K562 (cell line): Measurements from ENCODE around the gene ABHD16A. TPM values are rescaled to one million over a fixed set of nuclear protein-coding genes. Genes with fewer than 3 reads are reported as not detected.

ENCODE experiments used
- ARID2 ChIP-seq: fragments of 450-650 bp; IDR thresholded peaks from 2 replicates; pipeline ENCODE4 v1.6.1; 2017; ENCODE audit warnings: antibody characterized with exemption, mild to moderate bottlenecking
- ATF7 ChIP-seq: fragments of 450-650 bp; IDR thresholded peaks from 2 replicates; pipeline ENCODE4 v1.7.1; 2014; ENCODE audit warnings: mild to moderate bottlenecking, moderate library complexity
- BRD9 ChIP-seq: fragments of 450-650 bp; IDR thresholded peaks from 2 replicates; pipeline ENCODE4 v1.6.1; 2018; ENCODE audit warnings: low read depth; ENCODE audit not compliant: partially characterized antibody
- CAMTA2 ChIP-seq: fragments of 250-450 bp; sonication (Bioruptor Pico); conservative IDR thresholded peaks from 2 replicates; pipeline ENCODE4 v1.5.1; 2022
- CBFB ChIP-seq: sonication (generic); formaldehyde crosslinking; IDR thresholded peaks from 2 replicates; pipeline ENCODE4 v1.4.0; 2020; ENCODE audit warnings: mild to moderate bottlenecking, missing genetic modification reagents
- ELF4 ChIP-seq: fragments of 450-650 bp; formaldehyde crosslinking; IDR thresholded peaks from 2 replicates; pipeline ENCODE4 v1.4.0; 2022; ENCODE audit warnings: missing genetic modification characterization
- GMEB1 ChIP-seq: fragments of 250-450 bp; sonication (Bioruptor Pico); IDR thresholded peaks from 2 replicates; pipeline ENCODE4 v1.4.0; 2020; ENCODE audit warnings: mild to moderate bottlenecking
- HOXB6 ChIP-seq: fragments of 250-450 bp; sonication (Bioruptor Pico); IDR thresholded peaks from 2 replicates; pipeline ENCODE4 v1.5.1; 2022; ENCODE audit warnings: mild to moderate bottlenecking, borderline replicate concordance
- L3MBTL2 ChIP-seq: fragments of 450-650 bp; IDR thresholded peaks from 2 replicates; pipeline ENCODE4 v1.6.1; 2016; ENCODE audit warnings: mild to moderate bottlenecking, moderate library complexity
- NFRKB ChIP-seq: fragments of 450-650 bp; IDR thresholded peaks from 2 replicates; pipeline ENCODE4 v1.6.1; 2016; ENCODE audit warnings: low read depth
- NR2F6 ChIP-seq: fragments of 450-650 bp; formaldehyde crosslinking; IDR thresholded peaks from 2 replicates; pipeline ENCODE4 v1.4.0; 2020; ENCODE audit warnings: mild to moderate bottlenecking
- NR4A1 ChIP-seq, 2 experiments: fragments of 250-450 bp in 1 of 2; fragments of 450-650 bp in 1 of 2; sonication (Bioruptor Pico) in 1 of 2; IDR thresholded peaks; 2 replicates each; pipeline versions ENCODE4 v1.4.0 to v1.6.1; 2016 to 2020; ENCODE audit warnings: mild to moderate bottlenecking in 2 of 2, missing compliant biosample characterization in 1 of 2, missing genetic modification characterization in 1 of 2, moderate library complexity in 1 of 2
- PBX2 ChIP-seq, 2 experiments: IDR thresholded peaks in 1 of 2; conservative IDR thresholded peaks in 1 of 2; 2 replicates each; pipeline ENCODE4 v1.6.1; 2016; ENCODE audit warnings: low read depth in 2 of 2, mild to moderate bottlenecking in 1 of 2, missing compliant biosample characterization in 1 of 2, missing genetic modification characterization in 1 of 2, moderate library complexity in 1 of 2
- PHB ChIP-seq: fragments of 250-450 bp; sonication (Bioruptor Pico); IDR thresholded peaks from 2 replicates; pipeline ENCODE4 v1.5.0; 2021
- POLR2H ChIP-seq: IDR thresholded peaks from 2 replicates; pipeline ENCODE4 v1.6.1; 2016; ENCODE audit warnings: missing genetic modification characterization, low read depth, mild to moderate bottlenecking, control low read depth, missing compliant biosample characterization, moderate library complexity
- SMARCC2 ChIP-seq: fragments of 450-650 bp; IDR thresholded peaks from 2 replicates; pipeline ENCODE4 v1.6.1; 2017; ENCODE audit warnings: antibody characterized with exemption, moderate library complexity, mild to moderate bottlenecking, low read depth
- SRSF3 ChIP-seq: fragments of 200-400 bp; formaldehyde crosslinking; IDR thresholded peaks from 2 replicates; pipeline ENCODE4 v1.6.1; 2016; ENCODE audit warnings: mild to moderate bottlenecking, low read length, moderate library complexity; ENCODE audit not compliant: insufficient read depth
- ZEB2 ChIP-seq: fragments of 450-650 bp; IDR thresholded peaks from 2 replicates; pipeline ENCODE4 v1.6.1; 2016
- ZNF165 ChIP-seq: fragments of 250-450 bp; sonication (Bioruptor Pico); IDR thresholded peaks from 2 replicates; pipeline ENCODE4 v1.4.0; 2020; ENCODE audit warnings: borderline replicate concordance
- ZNF408 ChIP-seq: fragments of 250-450 bp; sonication (Bioruptor Pico); IDR thresholded peaks from 2 replicates; pipeline ENCODE4 v1.4.0; 2020; ENCODE audit warnings: low read depth, mild to moderate bottlenecking, moderate library complexity
- ZNF584 ChIP-seq: fragments of 200-800 bp; sonication (Bioruptor generic); IDR thresholded peaks from 2 replicates; pipeline ENCODE4 v1.6.1; 2016; ENCODE audit warnings: low read depth, mild to moderate bottlenecking, missing genetic modification characterization, missing compliant biosample characterization
- ZNF740 ChIP-seq, 3 experiments: fragments of 200-800 bp in 1 of 3; sonication (Bioruptor generic) in 1 of 3; sonication (generic) in 1 of 3; formaldehyde crosslinking in 1 of 3; IDR thresholded peaks; 2 replicates each; pipeline versions ENCODE4 v1.6.1 to v1.8.0; 2016 to 2022; ENCODE audit warnings: mild to moderate bottlenecking in 2 of 3, missing compliant biosample characterization in 2 of 3, missing genetic modification characterization in 2 of 3, missing genetic modification reagents in 1 of 3
- ZNF785 ChIP-seq: fragments of 250-450 bp; sonication (Bioruptor Pico); IDR thresholded peaks from 2 replicates; pipeline ENCODE4 v1.4.0; 2020; ENCODE audit warnings: mild to moderate bottlenecking
- ZNF79 ChIP-seq: fragments of 250-450 bp; sonication (Bioruptor Pico); IDR thresholded peaks from 2 replicates; pipeline ENCODE4 v1.4.0; 2020; ENCODE audit warnings: low read depth, mild to moderate bottlenecking, moderate library complexity
- polyA plus RNA-seq, 8 experiments: library from polyadenylated mRNA; depleted of rRNA in 4 of 8; stranded (reverse) in 5 of 8; unstranded in 3 of 8; fragments of >200 nt; fragmentation: Nextera tagmentation in 2 of 8; fragmentation: Illumina TruSeq in 1 of 8; extraction: Ambion mirVana in 2 of 8; extraction: Trizol in 1 of 8; gene quantifications; 2 replicates each; pipeline versions ENCODE4 v1.2.1 to v1.2.3, GENCODE V29; 2011 to 2014; ENCODE audit warnings: inconsistent platforms in 1 of 8, missing spikeins in 1 of 8
- total RNA-seq, 7 experiments: library from RNA; depleted of rRNA in 6 of 7; stranded (reverse); fragments of >200 nt in 6 of 7; fragmentation: Illumina TruSeq in 2 of 7; extraction: Trizol in 2 of 7; gene quantifications; 2 replicates each; pipeline versions ENCODE4 v1.2.1 to v1.2.3, GENCODE V29; 2011 to 2021; ENCODE audit warnings: low replicate concordance in 1 of 7

The ABHD16A gene
- total and polyA plus RNA-seq, 9 of the 15 experiments (the other 6 are each of a cell fraction or from before 2014, with no cell fraction given), result 25.8 to 120 (median 81.6) TPM

GRCh38 chr6:31676904-31677303 is 26.2 kb downstream of the ABHD16A start (continued):
- peak; percentile 55; the same call in 1 of the 2 replicates for TF ChIP-seq PBX2 (CRISPR knock-in tag; IDR thresholded peaks at IDR 0.05; ENCODE audit: low read depth)
- TF ChIP-seq PBX2 (tag; conservative IDR thresholded peaks at IDR 0.05; ENCODE audit: low read depth), result peak; percentile 90
- no peak for TF ChIP-seq ZNF79 (CRISPR knock-in tag)
- TF ChIP-seq NR4A1 (CRISPR knock-in tag; IDR thresholded peaks at IDR 0.05), result no peak
- TF ChIP-seq NR4A1 (tag; IDR thresholded peaks at IDR 0.05), result no peak
- TF ChIP-seq ZNF584 (CRISPR knock-in tag), result no peak
- no peak for TF ChIP-seq NR2F6 (CRISPR knock-in tag)
- 0 out of 2 replicates have a peak, but pooled peaks have one; percentile 29 for TF ChIP-seq L3MBTL2
- TF ChIP-seq GMEB1, result peak; percentile 48
- no peak for TF ChIP-seq HOXB6 (CRISPR knock-in tag)
- TF ChIP-seq ZNF740 (CRISPR knock-in tag; IDR thresholded peaks at IDR 0.05), result no peak
- no peak for TF ChIP-seq ZNF740 (tag; IDR thresholded peaks at IDR 0.05)
- peak; percentile 94 for TF ChIP-seq ATF7
- no peak for TF ChIP-seq CAMTA2 (CRISPR knock-in tag)
- no peak for TF ChIP-seq ZNF408
- no peak for TF ChIP-seq BRD9
- TF ChIP-seq ZNF785 (CRISPR knock-in tag), result no peak
- 0 out of 2 replicates have a peak, but pooled peaks have one; percentile 7 for TF ChIP-seq ARID2
- TF ChIP-seq ZEB2, result no peak
- no peak; the same call in 1 of the 2 replicates for TF ChIP-seq SMARCC2
- TF ChIP-seq SRSF3, result no peak
- no peak for TF ChIP-seq NFRKB
- TF ChIP-seq ZNF165 (CRISPR knock-in tag), result no peak
- TF ChIP-seq CBFB (CRISPR knock-in tag), result no peak
- no peak for TF ChIP-seq PHB (CRISPR knock-in tag)
- 0 out of 2 replicates have a peak, but pooled peaks have one; percentile 37 for TF ChIP-seq ELF4 (CRISPR knock-in tag)
- TF ChIP-seq POLR2H (tag), result no peak
